NCI-H2196 (cell line): ENCODE results near the gene C12orf60.
"Not testable (repeated sequence)": the region's sequence is repeated elsewhere in the genome, so short reads cannot be mapped to it uniquely, and the experiment has no call there.

Source experiments
- DNase-seq: peaks from one replicate; lab custom pipeline; 2025; ENCODE audit not compliant: unreplicated experiment; lab: John Stamatoyannopoulos, UW

C12orf60 gene

GRCh38 chr12:14803011-14803829, at the start of gene C12orf60, which contains the start of gene WBP11:
C12orf60 (plus strand) TSS chr12:14803670; CDS start chr12:14822936, 19,266 bp downstream.
WBP11 (minus strand) TSS chr12:14803478; CDS start chr12:14801383, 2,095 bp downstream.
- DNase-seq: peak; percentile 85

GRCh38 chr12:14756334-14757143, 46.9 kb upstream of the C12orf60 start:
- no peak for DNase-seq

- not testable (repeated sequence) for DNase-seq
Measured at GRCh38 chr12:14759711-14760280, 43.7 kb upstream of the C12orf60 start.

GRCh38 chr12:14765398-14765797, 38.1 kb upstream of the C12orf60 start:
- DNase-seq: no peak

- not testable (repeated sequence) for DNase-seq
Measured at GRCh38 chr12:14766020-14766419, 37.5 kb upstream of the C12orf60 start.

- DNase-seq: no peak
Measured at GRCh38 chr12:14766649-14767215, 36.7 kb upstream of the C12orf60 start.

GRCh38 chr12:14767617-14768016, 35.9 kb upstream of the C12orf60 start:
- no peak for DNase-seq

- no peak for DNase-seq
Measured at GRCh38 chr12:14768823-14769405, 34.6 kb upstream of the C12orf60 start.

GRCh38 chr12:14769466-14769968, 34.0 kb upstream of the C12orf60 start:
- DNase-seq: no peak

- DNase-seq: peak; percentile 59
Measured at GRCh38 chr12:14769969-14770495, 33.4 kb upstream of the C12orf60 start.

GRCh38 chr12:14770496-14771461, 32.7 kb upstream of the C12orf60 start:
- DNase-seq: peak; percentile 84

- DNase-seq: no peak
Measured at GRCh38 chr12:14771651-14772137, 31.8 kb upstream of the C12orf60 start.

GRCh38 chr12:14772946-14773345, 30.5 kb upstream of the C12orf60 start:
- no peak for DNase-seq

GRCh38 chr12:14773685-14774073, 29.8 kb upstream of the C12orf60 start:
- no peak for DNase-seq

- peak; percentile 79 for DNase-seq
Measured at GRCh38 chr12:14774074-14774905, 29.2 kb upstream of the C12orf60 start.

- no peak for DNase-seq
Measured at GRCh38 chr12:14774906-14775635, 28.4 kb upstream of the C12orf60 start.

GRCh38 chr12:14775636-14775980, 27.9 kb upstream of the C12orf60 start:
- DNase-seq: no peak
